OCI-LY3 (cell line): Measurements from ENCODE around the gene PRRG3.

ENCODE experiments used
- H2AFZ ChIP-seq: fragments of 200-600, 300-600 bp; shearing (Covaris generic); 2 replicates; pipeline ENCODE4 v1.6.0; 2014; ENCODE audit warnings: antibody characterized with exemption, low read depth, low read length
- H3K27ac ChIP-seq: fragments of 200-600, 300-600 bp; sonication (generic); 2 replicates; pipeline ENCODE4 v1.5.1; 2014; ENCODE audit warnings: mild to moderate bottlenecking, low read length, moderate library complexity, mixed read lengths
- H3K27me3 ChIP-seq: fragments of 200-600, 300-600 bp; sonication (generic); 2 replicates; pipeline ENCODE4 v1.6.1; 2014; ENCODE audit warnings: low read depth, low read length, mixed read lengths
- H3K36me3 ChIP-seq: fragments of 200-600, 300-600 bp; sonication (generic); replicated peaks from 2 replicates; pipeline ENCODE3; 2014; ENCODE audit warnings: low read depth, low read length, mixed read lengths
- H3K4me1 ChIP-seq: fragments of 300-600, 200-600 bp; sonication (generic); 2 replicates; pipeline ENCODE4 v1.6.1; 2014; ENCODE audit warnings: low read length, mixed read lengths
- H3K4me2 ChIP-seq: fragments of 200-600, 300-600 bp; sonication (generic); 2 replicates; pipeline ENCODE4 v1.6.1; 2014; ENCODE audit warnings: low read length, mixed read lengths
- H3K4me3 ChIP-seq: fragments of 300-600, 200-600 bp; sonication (generic); 2 replicates; pipeline ENCODE4 v1.5.1; 2014; ENCODE audit warnings: antibody characterized with exemption, mild to moderate bottlenecking, low read length, moderate library complexity
- H3K79me2 ChIP-seq: fragments of 300-600, 200-600 bp; shearing (Covaris generic); 2 replicates; pipeline ENCODE4 v1.6.1; 2014; ENCODE audit warnings: mild to moderate bottlenecking, low read length, mixed read lengths
- H3K9ac ChIP-seq: fragments of 300-600, 200-600 bp; shearing (Covaris generic); 2 replicates; pipeline ENCODE4 v1.6.0; 2014; ENCODE audit warnings: mild to moderate bottlenecking, low read length, moderate library complexity
- H3K9me3 ChIP-seq: fragments of 200-600, 300-600 bp; shearing (Covaris generic); 2 replicates; pipeline ENCODE4 v1.6.1; 2014; ENCODE audit warnings: low read length, mixed read lengths; ENCODE audit not compliant: insufficient read depth
- H4K20me1 ChIP-seq: fragments of 200-600, 300-600 bp; sonication (generic); 2 replicates; pipeline ENCODE4 v1.6.1; 2016; ENCODE audit warnings: low read length, mixed read lengths; ENCODE audit not compliant: insufficient read depth
- CTCF ChIP-seq: fragments of 200-600, 300-600 bp; sonication (generic); IDR thresholded peaks from 2 replicates; pipeline ENCODE4 v1.5.1; 2014; ENCODE audit warnings: antibody characterized with exemption, low read length, low read depth
- EZH2phosphoT487 ChIP-seq: fragments of 200-600 bp; shearing (Covaris generic); IDR thresholded peaks from 2 replicates; pipeline ENCODE4 v1.6.1; 2018; ENCODE audit warnings: antibody characterized with exemption, mixed run types, low read depth

Gene PRRG3

GRCh38 chrX:151711787-151712186, 16.5 kb downstream of the PRRG3 start:
- H4K20me1 ChIP-seq, result no peaks in the 10 kb centered on the region
- H3K27ac ChIP-seq, result no peak overlapping the region
- no peaks in the 10 kb centered on the region for H3K36me3 ChIP-seq
- H3K9me3 ChIP-seq, result no peaks in the 10 kb centered on the region
- no peak overlapping the region for H3K4me2 ChIP-seq
- no peak overlapping the region for H3K4me3 ChIP-seq
- TF ChIP-seq EZH2phosphoT487, result no peak
- TF ChIP-seq CTCF, result no peak
- no peaks in the 10 kb centered on the region for H3K79me2 ChIP-seq
- no peak overlapping the region for H2AFZ ChIP-seq
- H3K4me1 ChIP-seq, result no peaks in the 10 kb centered on the region
- no peaks in the 10 kb centered on the region; the same call in 1 of the 2 replicates for H3K27me3 ChIP-seq
- H3K9ac ChIP-seq, result no peak overlapping the region

DNA sequence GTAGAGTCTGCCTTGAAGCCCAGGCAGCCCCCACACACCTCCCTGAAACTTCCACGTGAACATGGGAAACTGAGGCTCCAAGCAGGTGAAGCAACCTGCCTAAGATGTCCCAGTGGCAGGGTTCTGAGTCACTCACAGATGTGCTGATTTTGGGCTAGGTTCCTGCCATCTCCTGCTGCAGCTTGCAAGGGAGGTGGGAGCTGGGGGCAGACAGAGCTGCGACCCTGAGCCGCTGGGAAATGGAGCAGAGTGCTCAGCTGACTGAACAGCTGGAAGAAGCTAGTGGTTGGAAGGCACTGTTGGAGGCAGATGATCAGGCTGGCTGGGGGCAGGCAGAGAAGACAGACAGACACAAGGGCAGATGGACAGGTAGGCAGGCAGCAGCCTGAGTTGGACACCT, 17.0 kb downstream of the PRRG3 start:
- Histone ChIP-seq H3K4me2 (no peak overlapping the region), H3K27ac (no peak overlapping the region), H3K9me3 (no peaks in the 10 kb centered on the region), H3K36me3 (no peaks in the 10 kb centered on the region), H3K79me2 (no peaks in the 10 kb centered on the region), H3K9ac (no peak overlapping the region), H4K20me1 (no peaks in the 10 kb centered on the region), H3K27me3 (no peaks in the 10 kb centered on the region; the same call in 1 of the 2 replicates), H2AFZ (no peak overlapping the region), H3K4me3 (no peak overlapping the region), H3K4me1 (no peaks in the 10 kb centered on the region)
- TF ChIP-seq CTCF (no peak), EZH2phosphoT487 (no peak)

- no peaks in the 10 kb centered on the region for H3K36me3 ChIP-seq
- no peaks in the 10 kb centered on the region for H3K9me3 ChIP-seq
- no peaks in the 10 kb centered on the region; the same call in 1 of the 2 replicates for H3K27me3 ChIP-seq
- no peaks in the 10 kb centered on the region for H3K4me1 ChIP-seq
- H3K4me2 ChIP-seq, result no peak overlapping the region
- no peak overlapping the region for H3K9ac ChIP-seq
- no peaks in the 10 kb centered on the region for H4K20me1 ChIP-seq
- H2AFZ ChIP-seq, result no peak overlapping the region
- H3K79me2 ChIP-seq, result no peaks in the 10 kb centered on the region
- H3K4me3 ChIP-seq, result no peak overlapping the region
- TF ChIP-seq EZH2phosphoT487 (no peak), CTCF (peak; percentile 52)
- H3K27ac ChIP-seq, result no peak overlapping the region
Measured at GRCh38 chrX:151713849-151714248, 18.6 kb downstream of the PRRG3 start.

DNA sequence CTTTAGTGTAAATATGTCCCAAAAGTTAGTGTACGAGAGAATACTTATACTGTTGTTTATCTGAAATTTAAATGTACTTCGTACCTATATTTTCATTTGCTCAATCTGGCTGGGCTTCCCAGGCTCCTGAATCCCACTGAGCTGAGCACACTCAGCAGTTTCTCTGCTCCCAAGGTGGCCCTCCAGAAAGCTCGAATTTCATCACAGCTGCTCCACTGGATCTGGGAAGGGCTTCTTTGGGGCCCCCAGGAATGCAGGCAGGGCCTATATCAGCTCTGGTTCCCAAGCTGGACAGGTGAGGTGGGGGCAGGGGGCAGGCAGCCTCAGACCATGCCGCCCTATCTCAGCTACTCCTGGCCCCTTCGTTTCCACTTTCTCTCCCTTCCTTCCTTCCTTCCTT, 19.1 kb downstream of the PRRG3 start:
- Histone ChIP-seq H3K9ac (no peak overlapping the region), H3K4me1 (no peaks in the 10 kb centered on the region), H3K27ac (no peak overlapping the region), H3K9me3 (no peaks in the 10 kb centered on the region), H3K27me3 (no peaks in the 10 kb centered on the region; the same call in 1 of the 2 replicates), H3K36me3 (no peaks in the 10 kb centered on the region), H3K4me3 (no peak overlapping the region), H2AFZ (no peak overlapping the region), H4K20me1 (no peaks in the 10 kb centered on the region), H3K4me2 (no peak overlapping the region), H3K79me2 (no peaks in the 10 kb centered on the region)
- TF ChIP-seq EZH2phosphoT487 (no peak), CTCF (no peak)
